Brain microvascular endothelial cell (primary cell): ENCODE data around the gene TXLNB.

Experiments used
- DNase-seq: peaks from one replicate; pipeline ENCODE4 v3.0.0-alpha.2; 2020
- H3K27ac ChIP-seq: fragments of 250-450 bp; sonication (Bioruptor Pico); 2 replicates; pipeline ENCODE4 v1.5.1; 2020; ENCODE audit warnings: mild to moderate bottlenecking, moderate library complexity
- H3K27me3 ChIP-seq: fragments of 250-450 bp; sonication (Bioruptor Pico); replicated peaks from 2 replicates; pipeline ENCODE4 v1.5.1; 2020; ENCODE audit warnings: mild to moderate bottlenecking
- H3K36me3 ChIP-seq: fragments of 250-450 bp; sonication (Bioruptor Pico); replicated peaks from 2 replicates; pipeline ENCODE4 v1.5.1; 2020; ENCODE audit warnings: mild to moderate bottlenecking
- H3K4me3 ChIP-seq: 2 replicates; pipeline ENCODE4 v1.5.1; 2011; ENCODE audit warnings: low read depth, mild to moderate bottlenecking, control low read depth, low read length, moderate library complexity
- in situ Hi-C: cut with HindIII; loops from 2 replicates; pipeline ENCODE4 v1.10.0; 2017; ENCODE audit warnings: low sequenced_read_pairs, low pct_ligation_motif_present
- TF ChIP-seq, protein P1 (sequence below): IDR thresholded peaks from 2 replicates; pipeline ENCODE4 v1.5.1; 2011; ENCODE audit warnings: low read depth, mild to moderate bottlenecking, moderate library complexity, low read length, control low read depth, inconsistent platforms; ENCODE audit errors: missing control alignments

The TXLNB gene

DNA sequence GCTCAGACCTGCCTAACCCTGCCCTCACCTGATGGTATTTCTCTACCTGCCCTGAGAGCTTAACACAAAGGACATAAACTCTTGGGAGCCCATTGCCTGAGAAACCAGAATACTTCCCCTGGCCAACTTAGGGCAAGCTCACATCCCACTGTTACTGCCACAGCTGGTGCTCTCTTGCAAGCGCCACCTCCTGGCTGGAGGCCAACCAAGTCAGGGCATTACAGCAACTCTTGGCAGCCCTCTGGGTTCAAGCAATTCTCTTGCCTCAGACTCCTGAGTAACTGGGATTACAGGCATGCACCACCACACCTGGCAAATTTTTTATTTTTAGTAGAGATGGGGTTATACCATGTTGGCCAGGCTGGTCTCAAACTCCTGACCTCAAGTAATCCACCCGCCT lies 86.8 kb downstream of the TXLNB start:
- TF ChIP-seq, protein P1, sequence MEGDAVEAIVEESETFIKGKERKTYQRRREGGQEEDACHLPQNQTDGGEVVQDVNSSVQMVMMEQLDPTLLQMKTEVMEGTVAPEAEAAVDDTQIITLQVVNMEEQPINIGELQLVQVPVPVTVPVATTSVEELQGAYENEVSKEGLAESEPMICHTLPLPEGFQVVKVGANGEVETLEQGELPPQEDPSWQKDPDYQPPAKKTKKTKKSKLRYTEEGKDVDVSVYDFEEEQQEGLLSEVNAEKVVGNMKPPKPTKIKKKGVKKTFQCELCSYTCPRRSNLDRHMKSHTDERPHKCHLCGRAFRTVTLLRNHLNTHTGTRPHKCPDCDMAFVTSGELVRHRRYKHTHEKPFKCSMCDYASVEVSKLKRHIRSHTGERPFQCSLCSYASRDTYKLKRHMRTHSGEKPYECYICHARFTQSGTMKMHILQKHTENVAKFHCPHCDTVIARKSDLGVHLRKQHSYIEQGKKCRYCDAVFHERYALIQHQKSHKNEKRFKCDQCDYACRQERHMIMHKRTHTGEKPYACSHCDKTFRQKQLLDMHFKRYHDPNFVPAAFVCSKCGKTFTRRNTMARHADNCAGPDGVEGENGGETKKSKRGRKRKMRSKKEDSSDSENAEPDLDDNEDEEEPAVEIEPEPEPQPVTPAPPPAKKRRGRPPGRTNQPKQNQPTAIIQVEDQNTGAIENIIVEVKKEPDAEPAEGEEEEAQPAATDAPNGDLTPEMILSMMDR = no peak
- in situ Hi-C loops = no loop called here
- DNase-seq = no peak
- Histone ChIP-seq H3K4me3 (no peak overlapping the region), H3K27me3 (no peaks in the 10 kb centered on the region), H3K27ac (no peak overlapping the region), H3K36me3 (no peaks in the 10 kb centered on the region)

DNA sequence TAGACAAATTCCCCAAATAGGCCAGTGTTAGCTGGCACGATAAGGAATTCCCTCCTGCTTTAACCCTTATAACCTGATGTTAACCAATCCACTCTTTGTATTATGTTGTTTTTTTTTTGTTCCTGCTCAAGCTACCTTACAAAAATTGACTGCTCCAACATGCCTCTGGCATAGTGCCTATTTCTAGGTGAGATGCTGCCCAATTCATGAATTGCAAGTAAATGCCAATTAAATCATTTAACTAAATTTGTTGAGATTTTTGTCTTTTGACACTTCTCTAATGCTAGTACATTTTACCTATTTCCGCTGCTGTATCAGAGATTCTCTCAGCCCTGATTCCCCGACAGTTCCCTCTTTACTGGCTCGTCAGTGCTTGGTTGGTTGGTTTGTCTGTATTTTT lies 90.4 kb downstream of the TXLNB start:
- no peak for DNase-seq
- in situ Hi-C loops = no loop called here
- Histone ChIP-seq H3K36me3 (no peaks in the 10 kb centered on the region), H3K27ac (no peak overlapping the region), H3K27me3 (no peaks in the 10 kb centered on the region), H3K4me3 (no peak overlapping the region)
- TF ChIP-seq, protein P1 = no peak

DNA sequence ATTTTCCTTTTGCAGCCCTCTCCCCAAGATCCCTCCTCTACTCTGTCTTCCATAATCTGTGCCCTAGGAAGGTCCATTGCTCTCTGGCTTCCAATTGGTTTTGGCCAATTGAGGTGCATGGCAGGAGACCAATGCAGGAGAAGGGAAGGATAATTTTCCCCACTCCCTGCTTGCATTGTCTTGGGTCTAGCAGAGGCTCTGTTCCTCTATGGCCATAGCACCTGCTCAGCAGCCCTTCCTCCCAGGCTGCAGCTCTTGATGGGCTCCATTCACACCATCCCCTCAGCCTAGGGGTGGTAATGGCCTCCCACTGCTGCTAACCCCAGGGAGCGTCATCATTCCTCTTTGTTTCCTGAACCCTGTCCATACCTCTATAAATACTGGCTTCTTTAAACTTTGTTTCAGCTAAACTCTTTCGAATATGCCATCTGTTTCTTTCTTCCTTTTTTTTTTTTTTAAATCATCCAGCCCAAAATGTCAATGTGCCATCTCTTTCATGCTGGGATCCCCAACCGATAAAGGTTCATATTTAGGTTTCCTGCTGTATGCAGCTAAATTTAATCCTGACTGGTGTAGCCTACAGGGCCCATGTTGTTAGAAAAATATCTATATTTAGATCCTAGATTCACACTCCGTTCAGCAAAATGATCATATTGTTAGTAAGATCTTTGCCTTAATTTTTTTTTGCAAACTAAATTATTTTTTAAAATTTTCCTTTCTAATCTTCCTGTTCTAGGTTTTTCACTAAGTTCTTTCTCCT lies 93.1 kb downstream of the TXLNB start:
- in situ Hi-C loops = no loop called here
- DNase-seq = no peak
- TF ChIP-seq, protein P1 = no peak
- Histone ChIP-seq H3K27me3 (no peaks in the 10 kb centered on the region), H3K27ac (no peak overlapping the region), H3K36me3 (no peaks in the 10 kb centered on the region), H3K4me3 (no peak overlapping the region)

DNA sequence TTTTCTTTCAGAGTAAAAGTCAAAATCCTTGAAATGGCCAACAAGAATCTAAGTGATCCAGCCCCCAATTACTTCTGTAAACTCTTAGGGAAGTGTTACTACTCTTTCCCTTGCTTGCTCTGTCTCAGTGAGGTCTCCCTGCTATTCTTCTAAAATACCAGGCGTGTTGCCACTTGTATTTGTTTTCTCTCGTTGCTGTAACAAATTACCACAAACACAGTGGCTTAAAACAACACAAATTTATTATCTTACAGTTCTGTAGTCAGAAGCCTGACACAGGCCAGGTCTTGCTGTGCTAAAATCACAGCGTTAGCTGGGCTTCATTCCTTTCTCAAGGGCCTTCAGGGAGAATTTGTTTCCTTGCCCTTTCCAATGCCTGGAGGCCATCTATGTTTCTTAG lies 97.1 kb downstream of the TXLNB start:
- Histone ChIP-seq H3K27ac (no peak overlapping the region), H3K4me3 (no peak overlapping the region), H3K36me3 (no peaks in the 10 kb centered on the region), H3K27me3 (no peaks in the 10 kb centered on the region)
- DNase-seq = no peak
- TF ChIP-seq, protein P1 = no peak
- in situ Hi-C loops = no loop called here
